GM10847 (cell line): ENCODE measurements around the gene SRD5A3.

Experiments used
- POLR2A ChIP-seq: IDR thresholded peaks from 2 replicates; pipeline ENCODE4 v1.6.1; 2011; ENCODE audit not compliant: insufficient read length; ENCODE audit errors: extremely low read depth

SRD5A3 gene

GRCh38 chr4:55359397-55359916 lies 13.4 kb downstream of the SRD5A3 start:
- no peak for TF ChIP-seq POLR2A

GRCh38 chr4:55363691-55364351 lies 17.8 kb downstream of the SRD5A3 start:
- no peak for TF ChIP-seq POLR2A

DNA sequence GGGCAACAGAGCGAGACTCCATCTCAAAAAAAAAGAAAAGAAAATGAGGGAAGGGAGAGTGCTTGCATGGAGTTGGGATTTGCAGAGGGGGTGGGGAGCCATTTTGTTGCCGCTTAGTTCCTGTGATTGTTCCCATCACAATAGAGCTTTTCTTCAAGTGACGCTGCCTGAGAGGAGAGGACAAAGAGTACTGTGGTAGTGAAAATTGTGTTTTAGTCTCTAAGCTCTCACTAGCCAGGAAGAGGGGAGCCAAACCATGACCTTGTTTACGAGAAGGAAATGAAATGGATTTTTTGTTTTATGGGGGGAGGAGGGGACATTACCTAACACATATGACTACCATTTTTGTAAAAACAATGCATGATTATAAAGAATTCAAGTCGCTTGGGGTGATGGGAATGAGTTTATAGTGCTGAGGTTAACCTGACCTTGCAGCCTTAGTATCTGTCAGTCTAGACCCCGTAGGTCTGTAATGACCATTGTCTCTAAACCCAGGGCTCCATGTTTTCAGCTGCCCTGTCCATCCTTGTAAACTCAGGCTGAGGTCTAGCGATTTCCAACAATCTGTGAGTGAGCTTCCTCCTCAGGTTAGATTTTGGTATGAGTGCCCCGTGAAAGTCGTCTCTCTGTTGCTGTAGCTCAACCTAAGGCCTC lies 18.8 kb downstream of the SRD5A3 start:
- TF ChIP-seq POLR2A, result no peak

DNA sequence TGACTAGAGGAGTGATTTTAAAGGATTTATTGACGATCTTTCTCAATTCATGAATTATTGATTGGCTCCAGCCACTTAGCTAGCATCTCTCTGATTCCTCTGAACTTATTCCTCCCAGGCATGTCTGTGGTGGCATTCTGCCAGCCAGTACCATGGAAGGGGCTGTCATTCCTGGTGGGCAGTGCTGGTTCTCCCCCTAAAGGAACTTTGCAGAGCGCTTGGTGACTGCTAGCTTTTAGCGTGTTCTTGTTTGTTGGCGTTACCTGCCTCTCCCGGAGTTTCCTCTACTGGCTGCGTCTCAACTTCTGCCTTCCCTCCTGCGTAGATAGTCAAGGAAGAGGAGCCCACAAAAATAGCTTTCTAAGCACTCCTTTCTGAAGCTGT lies 19.3 kb downstream of the SRD5A3 start:
- no peak for TF ChIP-seq POLR2A

GRCh38 chr4:55366621-55367020 lies 20.6 kb downstream of the SRD5A3 start:
- no peak for TF ChIP-seq POLR2A

- TF ChIP-seq POLR2A, result no peak
Measured at GRCh38 chr4:55367084-55367722, 21.2 kb downstream of the SRD5A3 start.

DNA sequence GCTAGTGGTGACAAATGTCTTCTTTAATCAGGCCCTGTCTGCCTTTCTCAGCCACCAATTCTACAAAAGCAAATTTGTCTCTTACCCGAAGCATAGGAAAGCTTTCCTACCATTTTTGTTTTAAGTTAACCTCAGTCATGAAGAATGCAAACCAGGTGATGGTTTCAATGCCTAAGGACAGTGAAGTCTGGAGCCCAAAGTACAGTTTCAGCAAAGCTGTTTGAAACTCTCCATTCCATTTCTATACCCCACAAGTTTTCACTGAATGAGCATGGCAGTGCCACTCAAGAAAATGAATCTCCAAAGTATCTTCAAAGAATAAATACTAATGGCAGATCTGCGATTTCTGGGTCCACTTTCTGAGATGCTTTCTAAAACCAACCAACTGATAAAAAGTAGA lies 23.9 kb downstream of the SRD5A3 start:
- no peak for TF ChIP-seq POLR2A

DNA sequence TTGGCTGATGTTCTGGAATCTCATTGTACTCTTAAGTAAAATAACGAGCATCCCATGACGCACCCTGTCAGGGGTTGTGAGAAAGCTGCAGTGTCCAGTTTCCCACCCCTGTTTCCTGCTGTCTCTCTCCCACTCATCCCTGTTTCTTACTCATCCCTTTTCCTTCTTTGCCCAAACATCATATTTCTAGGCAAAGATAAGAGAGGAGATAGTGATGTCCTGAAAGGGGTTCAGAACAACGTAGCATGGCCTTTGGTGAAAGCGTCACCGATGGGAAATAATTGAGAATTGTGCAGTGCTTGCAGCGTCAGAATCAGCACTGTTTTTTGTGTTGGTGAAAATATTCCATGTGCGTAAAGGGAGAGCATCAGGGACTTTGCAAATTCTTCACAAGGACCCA lies 26.2 kb downstream of the SRD5A3 start:
- TF ChIP-seq POLR2A, result no peak

GRCh38 chr4:55373461-55373860 lies 27.4 kb downstream of the SRD5A3 start:
- no peak for TF ChIP-seq POLR2A

DNA sequence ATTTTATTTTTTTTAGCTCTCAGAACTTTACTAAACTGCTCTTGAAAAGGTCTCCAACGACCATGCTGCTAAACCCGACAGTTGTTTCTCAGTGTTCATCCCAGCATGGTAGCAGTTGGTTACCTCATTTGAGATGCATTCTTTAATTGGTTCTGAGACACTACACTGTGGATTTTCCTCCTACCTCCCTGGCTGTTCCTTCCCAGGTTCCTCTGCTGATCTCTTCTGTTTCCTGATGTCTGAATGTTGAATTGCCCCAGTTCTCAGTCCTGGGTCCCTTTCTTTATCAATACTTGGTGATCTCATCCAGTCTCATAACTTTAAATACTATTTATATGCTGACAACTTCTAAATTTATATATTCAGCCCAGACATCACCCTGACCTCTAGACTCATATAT lies 30.7 kb downstream of the SRD5A3 start:
- no peak for TF ChIP-seq POLR2A

- TF ChIP-seq POLR2A, result no peak
Measured at GRCh38 chr4:55378617-55379467, 32.8 kb downstream of the SRD5A3 start.

- TF ChIP-seq POLR2A, result no peak
Measured at GRCh38 chr4:55380576-55380975, 34.5 kb downstream of the SRD5A3 start.

DNA sequence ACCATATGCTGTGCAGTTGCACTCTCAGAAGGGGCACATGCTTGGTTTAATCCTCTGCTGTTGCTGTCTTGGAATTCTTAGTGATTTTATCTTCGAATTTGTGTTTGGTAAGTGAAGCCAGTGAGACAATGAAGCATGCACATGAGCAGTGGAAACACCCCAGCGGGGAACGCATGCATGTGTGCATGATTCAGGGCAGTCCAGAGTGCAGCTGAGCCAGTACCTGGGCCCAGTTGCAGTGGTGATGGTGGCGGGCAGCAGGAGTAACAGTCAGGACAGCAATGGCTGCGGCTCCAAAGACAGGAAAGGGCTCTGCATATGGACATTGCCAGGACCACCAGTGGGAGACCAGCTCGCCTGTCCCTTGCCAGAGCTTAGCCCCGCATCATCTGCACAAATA lies 35.5 kb downstream of the SRD5A3 start:
- no peak for TF ChIP-seq POLR2A

- TF ChIP-seq POLR2A, result no peak
Measured at GRCh38 chr4:55382488-55383003, 36.5 kb downstream of the SRD5A3 start.

DNA sequence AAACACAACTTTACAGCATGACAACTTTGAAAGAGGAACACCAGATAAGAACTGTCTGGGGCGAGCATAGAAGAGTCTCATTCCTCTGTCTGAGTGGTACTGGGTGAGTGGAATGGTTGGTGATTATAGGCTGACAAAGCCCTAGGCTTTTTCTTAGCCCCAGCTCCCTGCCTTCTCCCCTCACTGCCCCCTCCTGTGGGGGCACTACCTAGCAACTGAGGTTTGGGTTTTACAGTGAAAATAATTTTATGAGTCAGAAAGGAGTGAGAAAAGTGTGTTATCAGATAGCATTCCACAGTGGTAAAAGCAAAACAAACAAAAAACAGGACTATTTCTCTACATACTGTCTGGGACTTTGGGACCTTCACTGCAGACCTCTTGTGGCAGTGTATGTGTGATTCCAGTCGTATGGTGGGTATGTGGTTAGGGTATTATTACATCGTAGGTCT lies 39.2 kb downstream of the SRD5A3 start:
- TF ChIP-seq POLR2A, result no peak
